NCI-H2081 (cell line): Measurements from ENCODE around the gene DCTN5.
"Not testable (repeated sequence)": the region's sequence is repeated elsewhere in the genome, so short reads cannot be mapped to it uniquely, and the experiment has no call there.

Experiments used
- DNase-seq, 2 experiments: peaks; one replicate each; lab custom pipeline; 2025; lab: John Stamatoyannopoulos, UW

The DCTN5 gene

DNA sequence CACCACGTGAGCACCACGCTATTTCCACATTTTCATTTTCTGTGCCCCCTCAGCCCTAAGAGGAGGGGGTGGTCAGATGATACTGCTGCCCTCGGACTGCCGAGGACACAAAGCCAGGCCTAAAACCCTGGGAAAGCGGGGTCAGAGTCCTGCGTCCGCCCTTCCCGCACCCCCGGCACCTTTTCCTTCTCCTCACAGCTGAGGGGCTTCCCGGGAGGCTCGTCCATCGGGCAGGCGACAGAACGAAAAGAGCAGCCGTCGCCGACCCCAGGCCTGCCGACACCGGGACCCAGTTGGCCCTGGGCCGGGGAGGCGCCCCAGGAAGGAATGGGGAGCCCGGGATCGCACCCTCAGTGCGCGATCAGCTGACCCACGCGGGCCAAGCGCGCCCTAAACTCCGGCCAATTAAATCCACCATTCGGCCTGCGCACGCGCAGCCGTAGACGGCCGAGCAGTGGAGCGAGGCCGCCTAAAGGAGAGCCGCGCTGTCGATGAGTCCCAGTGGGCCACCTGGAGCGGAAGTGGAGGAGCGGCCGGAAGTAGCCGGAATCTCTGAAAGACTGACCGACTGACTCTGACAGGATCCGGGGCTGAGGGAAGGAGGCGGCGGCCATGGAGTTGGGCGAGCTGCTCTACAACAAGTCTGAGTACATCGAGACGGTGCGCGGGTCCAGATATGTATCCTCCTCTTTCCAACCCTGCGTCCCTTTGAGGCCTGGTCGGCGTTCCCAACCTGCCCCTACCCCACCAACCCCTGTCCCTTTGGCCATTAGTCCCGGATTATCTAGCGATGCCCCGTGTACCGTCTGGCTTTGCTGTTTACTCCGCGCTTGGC, at the start of gene DCTN5, which contains the start of gene PALB2:
TSS of gene DCTN5 (plus strand) at position 536 of the 835 bp plus-strand sequence. CDS start at position 613, 77 bp downstream.
TSS of gene PALB2 (minus strand) at position 380 of the 835 bp plus-strand sequence. CDS start at position 227, 153 bp downstream.
- DNase-seq, result peak; percentile 91 to 96

DNA sequence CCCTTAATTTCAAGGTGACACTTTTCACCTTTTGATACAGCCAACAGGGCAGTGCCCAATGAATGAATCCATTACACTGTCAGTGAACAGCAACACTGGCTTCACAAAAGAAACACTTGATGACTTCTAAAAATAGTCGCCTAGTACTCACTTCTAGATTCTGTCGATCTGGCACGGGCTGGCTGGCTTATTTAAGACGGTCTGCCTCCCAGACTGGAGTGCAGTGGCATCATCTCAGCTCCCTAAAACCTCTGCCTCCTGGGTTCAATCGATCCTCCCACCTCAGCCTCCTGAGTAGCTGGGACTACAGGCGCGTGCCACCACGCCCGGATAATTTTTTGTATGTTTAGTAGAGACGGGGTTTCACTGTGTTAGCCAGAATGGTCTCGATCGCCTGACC, 47.1 kb upstream of the DCTN5 start:
- DNase-seq, result no peak

DNA sequence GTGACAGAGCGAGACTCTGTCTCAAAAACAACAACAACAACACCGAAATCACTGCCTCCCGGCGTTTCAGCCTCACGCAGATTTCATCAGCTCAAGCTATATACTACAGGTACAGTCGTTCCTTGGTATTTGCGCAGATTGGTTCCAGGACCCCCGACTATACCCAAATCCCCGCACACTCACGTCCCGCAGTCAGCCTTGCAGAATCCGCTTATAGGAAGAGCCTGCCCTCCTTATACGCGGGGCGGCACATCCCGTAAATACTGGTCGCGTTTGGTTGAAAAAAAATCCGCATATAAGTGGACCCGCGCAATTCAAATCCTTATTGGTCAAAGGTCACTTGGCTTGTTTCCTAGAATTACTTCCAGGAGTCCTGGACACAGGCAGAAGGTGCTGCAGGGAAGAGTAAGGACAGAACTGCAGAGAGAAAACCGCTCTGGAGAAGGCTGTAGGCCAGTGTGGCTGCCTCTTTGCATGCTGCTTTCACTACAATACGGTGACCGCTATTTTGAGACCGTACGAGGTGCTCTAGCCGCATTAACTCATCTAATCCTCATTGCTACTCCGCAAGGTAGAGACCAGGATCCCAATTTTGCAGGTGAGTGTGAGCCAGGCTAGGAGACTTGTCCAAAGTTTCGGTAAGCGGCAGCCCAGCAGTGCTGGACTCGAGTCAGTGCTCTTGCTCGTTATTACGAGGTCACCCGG, 45.9 kb upstream of the DCTN5 start:
- no peak for DNase-seq

DNA sequence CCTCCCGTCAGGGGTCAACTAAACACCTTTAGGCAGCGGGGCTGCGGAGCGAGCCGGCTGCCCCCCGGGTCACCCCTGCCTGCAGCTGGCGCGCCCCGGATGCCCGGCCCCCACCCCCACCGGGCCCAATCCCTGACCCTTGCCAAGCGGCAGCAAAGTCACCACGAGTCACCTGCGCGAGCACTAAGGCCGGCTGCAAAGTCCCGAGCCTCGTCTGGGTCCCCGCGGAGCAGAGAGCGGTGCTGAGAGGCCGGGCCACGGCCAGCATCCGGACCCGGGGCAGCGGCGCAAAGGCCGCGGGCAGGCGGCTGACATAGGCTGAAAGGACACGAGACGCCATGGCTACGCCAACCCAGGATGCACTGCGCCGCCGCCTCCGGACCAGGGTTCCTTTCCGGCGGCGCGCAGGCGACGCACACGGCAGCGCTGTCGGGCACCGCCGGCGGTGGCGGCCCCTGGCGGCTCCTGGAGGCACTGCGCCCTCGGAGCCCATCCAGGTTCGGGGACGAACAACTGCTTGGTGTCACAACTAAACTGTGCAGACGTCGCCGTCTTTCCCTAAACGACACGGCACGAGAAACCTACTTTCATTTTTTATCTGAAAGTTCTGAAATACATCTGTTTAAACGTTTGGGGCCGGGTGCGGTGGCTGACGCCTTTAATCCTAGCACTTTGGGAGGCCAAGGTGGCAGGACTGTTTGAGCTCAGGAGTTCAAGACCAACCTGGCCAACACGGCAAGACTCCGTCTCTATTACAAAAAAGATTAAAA, 45.1 kb upstream of the DCTN5 start, which contains the start of gene NDUFAB1:
TSS of gene NDUFAB1 (minus strand) at position 366 of the 770 bp plus-strand sequence. CDS start at position 340, 26 bp downstream.
- DNase-seq, result peak; percentile 84 to 90

DNA sequence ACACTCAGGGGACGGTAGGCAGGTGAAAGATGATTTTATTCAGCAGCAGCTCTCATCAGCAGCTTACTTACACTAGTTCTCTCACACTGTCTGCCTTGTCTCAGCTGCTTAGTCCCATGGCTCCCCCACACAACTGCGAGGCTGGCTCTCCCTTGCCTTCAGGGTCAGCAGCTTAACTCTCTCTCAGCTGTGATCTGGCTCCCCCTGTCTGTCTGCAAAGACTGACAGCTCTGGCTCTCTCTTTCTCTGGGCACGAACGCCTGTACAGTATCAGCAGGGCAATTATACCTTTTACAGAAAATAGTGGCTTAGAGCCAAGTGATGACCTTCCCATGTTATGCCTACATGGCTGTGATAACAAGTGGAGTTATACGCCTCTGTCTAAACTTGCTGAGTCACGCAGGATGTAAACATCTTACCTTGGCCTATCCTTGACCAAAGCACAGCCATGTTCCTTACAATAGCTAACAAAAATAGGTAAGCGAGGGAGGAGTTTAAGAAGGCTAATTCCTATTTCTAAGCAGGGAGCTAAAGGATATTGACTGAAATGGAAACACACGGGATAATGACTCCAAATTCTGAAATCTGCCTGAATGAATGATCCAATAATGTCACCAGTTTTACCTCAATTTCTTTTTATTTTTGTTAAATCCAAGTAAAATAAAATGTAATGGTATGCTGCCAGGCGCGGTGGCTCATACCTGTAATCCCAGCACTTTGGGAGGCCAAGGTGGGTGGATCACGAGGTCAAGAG, 44.1 kb upstream of the DCTN5 start:
- DNase-seq, result peak in 1 of 2 experiments; percentile 8

DNA sequence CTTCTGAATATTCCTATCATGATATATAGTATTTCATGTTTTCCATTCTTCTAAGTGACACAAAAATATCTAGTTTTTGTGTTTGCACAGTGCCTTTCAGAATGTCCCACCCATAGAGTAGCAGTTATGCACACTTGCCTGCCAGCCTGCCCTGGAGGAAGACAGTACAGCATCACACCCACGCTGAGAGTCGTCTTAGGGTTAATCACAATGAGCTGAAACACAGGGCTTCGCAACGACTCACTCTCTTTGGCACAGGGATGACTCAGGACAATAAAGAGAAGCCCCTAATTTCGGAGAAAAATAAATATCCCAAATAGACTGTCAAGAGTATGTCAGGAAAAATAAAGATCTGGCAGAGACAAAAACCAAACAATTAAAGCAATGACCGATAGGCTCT, 33.5 kb upstream of the DCTN5 start:
- DNase-seq, result no peak

DNA sequence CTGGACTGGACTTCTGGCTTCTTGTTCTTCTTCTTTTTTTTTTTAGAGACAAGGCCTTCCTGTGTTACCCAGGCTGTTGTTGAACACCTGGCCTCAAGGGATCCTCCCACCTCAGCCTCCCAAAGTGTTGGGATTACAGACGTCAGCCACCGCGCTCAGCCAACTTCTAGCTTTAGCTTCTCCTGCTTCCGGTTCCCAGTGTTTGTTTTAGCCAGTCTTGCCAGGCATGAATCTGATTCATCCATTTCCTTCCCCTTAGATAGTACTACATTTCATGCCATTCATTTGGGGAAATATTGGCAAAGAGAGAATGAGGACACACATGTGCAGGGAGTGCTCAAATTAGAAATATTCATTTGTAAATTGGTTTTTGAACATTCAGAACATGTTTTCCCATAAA, 33.1 kb upstream of the DCTN5 start:
- no peak for DNase-seq

DNA sequence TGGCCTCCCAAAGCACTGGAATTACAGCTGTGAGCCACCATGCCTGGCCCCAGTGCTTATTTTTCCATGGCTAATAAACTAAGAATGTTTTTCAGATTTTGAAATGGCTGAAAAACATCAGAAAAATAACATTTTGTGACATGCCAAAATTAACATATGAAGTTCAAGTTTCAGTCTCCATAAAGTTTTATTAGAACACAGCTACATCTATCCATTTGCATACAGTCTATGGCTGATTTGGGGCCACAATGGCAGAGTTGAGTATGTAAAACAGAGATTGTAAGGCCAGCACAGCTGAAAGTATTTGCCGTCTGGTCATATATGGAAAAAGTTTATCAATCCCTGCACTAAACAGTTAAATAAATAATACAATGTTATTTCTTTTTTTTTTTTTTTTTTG, 31.3 kb upstream of the DCTN5 start:
- DNase-seq, result no peak

DNA sequence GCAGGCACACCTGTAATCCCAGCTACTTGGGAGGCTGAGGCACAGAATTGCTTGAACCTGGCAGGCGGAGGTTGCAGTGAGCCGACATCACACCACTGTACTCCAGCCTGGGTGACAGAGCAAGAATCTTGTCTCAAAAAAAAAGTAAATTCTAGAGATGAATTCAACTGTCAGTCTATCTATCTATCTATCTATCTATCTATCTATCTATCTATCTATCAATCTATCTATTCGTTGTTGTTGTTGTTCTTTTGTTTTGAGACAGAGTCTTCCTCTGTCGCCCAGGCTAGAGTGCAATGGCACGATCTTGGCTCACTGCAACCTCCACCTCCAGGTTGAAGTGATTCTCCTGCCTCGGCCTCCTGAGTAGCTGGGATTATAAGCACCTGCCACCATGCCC, 30.4 kb upstream of the DCTN5 start:
- not testable (repeated sequence) for DNase-seq

DNA sequence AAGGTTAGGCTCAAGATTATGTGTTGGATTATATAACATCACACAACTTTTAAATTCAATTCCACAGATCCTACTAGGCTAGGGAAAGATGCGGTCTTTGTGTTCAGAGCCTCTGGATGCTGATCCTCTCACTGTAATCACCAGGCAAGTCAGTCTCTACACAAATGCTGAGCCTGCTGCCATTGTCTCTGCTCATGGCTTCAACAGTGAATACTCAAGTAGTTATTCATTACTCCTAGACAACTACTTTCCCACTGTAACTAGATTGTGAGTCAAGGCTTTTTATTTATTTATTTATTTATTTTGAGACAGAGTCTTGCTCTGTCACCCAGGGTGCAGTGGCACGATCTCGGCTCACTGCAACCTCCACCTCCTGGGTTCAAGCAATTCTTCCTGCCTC, 29.3 kb upstream of the DCTN5 start:
- DNase-seq, result no peak

DNA sequence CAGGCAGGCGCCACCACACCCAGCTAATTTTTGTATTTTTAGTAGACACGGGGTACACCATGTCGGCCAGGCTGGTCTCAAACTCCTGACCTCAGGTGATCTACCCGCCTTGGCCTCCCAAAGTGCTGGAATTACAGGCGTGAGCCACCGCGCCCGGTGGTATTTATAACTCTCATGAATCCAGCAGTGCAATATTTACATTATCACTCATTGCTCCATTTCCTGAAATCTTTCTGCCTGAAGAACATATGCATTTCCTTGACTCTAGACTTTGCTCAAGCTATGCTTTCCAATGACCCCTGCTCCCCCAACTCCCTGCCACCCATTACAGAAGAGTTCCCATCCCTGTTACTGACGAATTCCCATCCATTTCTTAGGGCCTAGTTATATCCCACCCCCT, 25.5 kb upstream of the DCTN5 start:
- DNase-seq, result no peak

DNA sequence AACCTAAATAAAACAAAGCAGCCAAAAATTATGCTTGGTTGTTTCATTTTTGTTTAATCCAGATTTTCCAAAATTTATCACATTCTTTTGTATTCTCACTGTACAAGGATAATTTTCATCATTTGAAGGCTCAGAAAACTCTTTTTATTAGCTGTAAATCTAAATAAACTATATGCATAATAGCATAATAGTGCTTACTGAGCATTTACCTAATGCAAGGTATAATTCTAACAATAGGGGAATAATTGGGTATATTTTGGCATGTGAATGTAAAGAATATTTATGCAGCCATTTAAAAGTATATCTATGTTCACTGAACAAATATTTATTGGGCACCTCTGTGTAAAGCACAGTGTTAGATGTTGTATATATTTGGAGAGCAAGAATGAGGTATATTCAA, 17.2 kb upstream of the DCTN5 start:
- DNase-seq, result no peak

DNA sequence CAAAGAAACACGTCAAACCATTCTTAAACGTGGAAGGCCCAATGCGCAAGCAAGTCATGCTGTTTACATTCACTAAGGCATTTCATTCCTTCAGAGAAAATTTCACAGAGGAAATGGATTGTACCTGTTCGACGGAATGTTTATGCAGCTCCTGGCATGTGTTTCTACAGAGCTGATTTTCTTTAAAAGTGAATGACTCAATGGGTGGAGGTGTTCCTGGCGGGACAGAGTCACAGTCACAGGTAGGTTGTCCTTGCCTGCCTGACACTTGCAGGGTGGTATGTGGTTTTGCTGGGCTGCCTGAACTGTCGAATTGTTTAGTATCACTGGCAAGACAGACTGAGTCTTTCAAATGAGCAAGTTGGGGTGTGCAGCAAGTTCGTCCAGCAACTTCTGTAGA, 11.8 kb upstream of the DCTN5 start:
- DNase-seq, result no peak

DNA sequence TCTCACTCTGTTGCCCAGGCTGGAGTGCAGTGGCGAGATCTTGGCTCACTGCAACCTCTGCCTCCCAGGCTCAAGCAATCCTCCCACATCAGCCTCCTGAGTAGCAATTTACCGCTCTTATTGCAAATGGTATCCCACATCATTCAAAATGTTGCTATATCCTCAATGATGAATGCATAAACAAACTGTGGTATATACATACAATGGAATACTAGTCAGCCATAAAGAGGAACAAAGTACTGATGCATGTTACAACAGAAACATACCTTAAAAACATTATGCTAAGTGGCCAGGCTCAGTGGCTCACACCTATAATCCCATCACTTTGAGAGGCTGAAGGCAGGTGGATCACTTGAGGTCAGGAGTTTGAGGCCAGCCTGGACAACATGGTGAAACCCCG, 9.4 kb upstream of the DCTN5 start:
- DNase-seq, result not testable (repeated sequence)

DNA sequence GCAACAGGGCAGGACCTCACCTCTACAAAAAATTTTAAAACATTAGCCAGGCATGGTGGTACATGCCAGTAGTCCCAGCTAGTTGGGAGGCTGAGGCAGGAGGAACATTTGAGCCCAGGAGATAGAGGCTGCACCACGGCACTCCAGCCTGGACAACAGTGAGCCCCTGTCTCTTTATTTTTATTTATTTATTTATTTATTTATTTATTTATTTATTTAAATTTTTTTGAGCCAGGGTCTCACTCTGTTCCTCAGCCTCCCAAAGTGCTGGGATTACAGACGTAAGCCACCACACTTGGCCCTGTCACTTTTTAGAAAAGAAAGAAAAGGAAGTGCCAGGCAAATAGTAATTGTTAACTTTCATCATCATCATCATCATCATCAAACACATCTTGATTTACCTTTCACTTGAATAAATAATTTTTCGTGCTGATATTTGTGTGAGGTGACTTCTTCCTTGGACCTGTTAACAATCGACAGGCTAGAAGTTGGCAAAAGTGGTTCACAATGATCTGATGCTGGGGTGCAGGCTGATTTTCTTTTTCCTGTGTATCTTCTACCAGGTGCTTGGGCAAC, 6.7 kb upstream of the DCTN5 start:
- no peak for DNase-seq

DNA sequence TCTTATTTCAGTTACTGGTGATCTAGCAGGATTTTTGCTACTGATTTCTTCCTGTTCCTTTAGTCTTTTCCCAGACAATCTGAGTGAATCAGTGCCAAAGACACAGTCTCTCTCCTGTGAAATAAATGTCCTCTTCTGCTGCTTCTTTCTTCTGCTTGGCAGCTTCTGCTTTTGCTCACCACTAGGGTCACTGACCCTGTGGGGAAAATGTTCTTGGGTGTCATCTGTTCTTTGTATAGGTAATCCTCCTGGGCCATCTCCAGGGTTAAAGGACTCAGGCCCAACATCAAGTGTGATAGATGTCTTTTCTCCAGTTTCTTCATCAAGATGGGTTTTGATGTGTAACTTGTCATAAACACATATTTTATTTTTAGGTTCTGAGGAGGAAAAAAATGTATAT, 5.3 kb upstream of the DCTN5 start:
- DNase-seq, result no peak

DNA sequence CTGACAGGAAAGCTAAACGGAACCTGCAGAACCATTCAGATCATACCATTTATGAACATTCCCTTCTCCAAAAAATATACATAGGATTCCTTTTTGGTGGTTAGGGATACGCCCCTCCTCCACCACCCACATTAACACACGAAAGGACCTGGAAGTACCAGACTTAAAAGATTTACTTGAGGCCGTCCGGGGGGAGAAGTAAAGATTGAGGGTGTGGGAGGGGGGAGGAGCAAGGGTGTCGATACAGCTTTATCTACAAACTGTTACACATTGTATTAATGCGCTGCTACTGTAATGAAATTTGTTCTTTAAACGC, 693 bp upstream of the DCTN5 start:
- DNase-seq, result no peak

DNA sequence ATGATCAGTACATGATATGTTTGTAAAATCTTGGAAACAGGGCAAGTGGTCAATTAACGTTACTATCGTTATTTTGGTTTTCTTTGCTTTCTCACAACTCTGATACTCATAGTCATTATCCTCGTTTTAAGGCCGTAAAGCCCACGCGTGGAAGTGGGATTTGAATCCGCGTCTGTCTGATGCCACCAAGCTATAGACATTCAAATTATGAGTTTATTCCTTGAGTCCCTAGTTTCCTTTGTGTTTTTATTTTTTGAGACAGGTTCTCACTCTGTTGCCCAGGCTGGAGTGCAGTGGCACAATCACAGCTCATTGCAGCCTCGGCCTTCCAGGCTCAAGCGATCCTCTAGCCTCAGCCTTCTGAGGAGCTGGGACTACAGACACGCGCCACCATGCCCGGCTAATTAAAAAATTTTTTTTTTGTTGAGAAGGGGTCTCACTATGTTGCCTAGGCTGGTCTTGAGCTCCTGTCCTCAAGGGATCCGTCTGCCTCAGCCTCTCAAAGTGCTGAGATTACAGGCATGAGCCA, 1.0 kb downstream of the DCTN5 start:
- DNase-seq, result no peak

DNA sequence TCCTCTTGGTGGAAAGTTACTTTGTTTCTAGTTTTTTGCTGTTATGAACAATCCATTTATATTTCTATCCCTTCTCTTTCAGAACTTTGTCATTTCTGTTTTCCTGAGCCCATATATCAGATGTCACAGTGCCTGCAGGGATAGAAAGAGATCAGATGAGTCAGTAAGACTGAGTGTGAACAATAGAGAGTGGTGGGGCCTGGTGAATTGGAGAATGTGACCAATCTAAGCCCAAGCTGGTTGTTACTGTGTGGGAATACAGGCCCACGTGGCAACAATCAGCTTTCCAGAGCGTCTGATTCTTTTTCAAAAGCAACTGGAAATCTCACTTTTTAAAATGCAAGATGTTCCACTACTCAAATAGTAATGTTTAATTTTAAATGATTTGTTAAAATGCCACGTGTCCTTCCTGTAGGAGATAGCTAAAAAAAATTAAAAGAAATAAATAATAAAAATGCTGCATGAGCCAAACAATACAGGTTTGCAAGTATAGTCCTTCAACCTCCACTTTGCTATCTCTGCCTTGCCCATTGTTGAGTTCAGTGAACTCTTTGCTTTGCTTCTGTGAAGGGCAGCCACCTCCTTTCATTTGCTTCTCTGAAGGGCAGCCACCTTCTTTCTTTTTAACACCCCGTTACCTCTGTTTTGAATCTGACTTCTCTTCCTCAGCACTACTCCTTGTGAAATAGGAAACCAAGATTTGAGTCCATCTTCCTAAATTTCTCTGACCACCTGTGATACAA, 9.6 kb downstream of the DCTN5 start:
- DNase-seq, result no peak

DNA sequence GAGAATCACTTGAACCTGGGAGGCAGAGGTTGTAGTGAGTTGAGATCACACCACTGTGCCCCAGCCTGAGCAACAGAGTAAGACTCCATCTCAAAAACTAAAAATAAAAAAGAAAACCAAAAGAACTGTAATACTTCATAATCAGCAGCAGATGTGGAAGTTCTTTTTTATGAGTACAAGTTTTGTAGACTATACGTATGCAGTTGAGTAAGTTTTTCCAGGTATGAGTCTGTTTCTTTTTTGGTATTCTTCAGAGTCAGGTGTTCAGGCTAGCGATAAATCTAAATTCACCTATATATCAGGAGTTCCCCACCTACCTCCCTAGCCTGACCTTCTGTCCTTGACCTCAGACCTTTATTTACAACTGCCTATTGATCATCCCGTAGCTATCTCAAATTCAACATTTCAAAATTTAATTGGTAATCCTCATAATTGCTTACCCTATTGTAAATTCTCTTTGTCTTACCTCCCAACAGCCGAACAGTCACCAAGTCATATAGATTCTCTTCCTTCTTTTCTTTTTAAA, 10.7 kb downstream of the DCTN5 start:
- no peak for DNase-seq
